ENCODE measurements around the gene NCDN. TPM values are rescaled to one million over a fixed set of nuclear protein-coding genes. Genes with fewer than 3 reads are reported as not detected.

The NCDN gene
- total RNA-seq, 1 donor from 2014 or later: 95.3 TPM

DNA sequence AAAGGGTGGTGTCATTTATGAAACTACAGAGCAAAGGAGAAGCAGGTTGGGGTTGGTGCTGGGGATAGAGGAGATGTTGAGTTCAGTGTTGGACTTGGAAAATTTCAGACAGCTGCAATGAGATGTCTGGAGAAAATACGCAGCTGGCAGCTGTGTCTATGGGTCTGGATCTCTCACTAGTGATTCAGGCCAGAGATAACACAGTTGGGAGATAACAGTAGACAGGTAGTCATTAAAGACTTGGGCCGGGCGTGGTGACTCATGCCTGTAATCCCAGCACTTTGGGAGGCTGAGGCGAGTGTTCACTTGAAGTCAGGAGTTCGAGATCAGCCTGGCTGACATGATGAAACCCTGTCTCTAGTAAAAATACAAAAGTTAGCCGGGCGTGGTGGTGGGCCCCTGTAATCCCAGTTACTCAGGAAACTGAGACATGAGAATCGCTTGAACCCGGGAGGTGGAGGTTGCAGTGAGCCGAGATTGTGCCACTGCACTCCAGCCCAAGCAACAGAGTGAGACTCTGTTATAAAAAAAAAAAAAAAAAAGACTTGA, 13.1 kb downstream of the NCDN start:
- H3K4me3 Mint-ChIP-seq (ENCODE audit: unreplicated experiment): peak overlapping the region; percentile 18
- H3K4me1 Mint-ChIP-seq (ENCODE audit: low read depth, unreplicated experiment): peaks cover 12% of the 10 kb centered on the region
- peaks cover 28% of the 10 kb centered on the region for H3K27me3 Mint-ChIP-seq (ENCODE audit: unreplicated experiment)
- DNase-seq: no peak
- peaks cover 9% of the 10 kb centered on the region for H3K9me3 Mint-ChIP-seq (ENCODE audit: unreplicated experiment)
- H3K36me3 Mint-ChIP-seq (ENCODE audit: unreplicated experiment): peaks cover 5% of the 10 kb centered on the region
- no peak overlapping the region for H3K27ac Mint-ChIP-seq (ENCODE audit: unreplicated experiment)
- TF ChIP-seq, protein P1, sequence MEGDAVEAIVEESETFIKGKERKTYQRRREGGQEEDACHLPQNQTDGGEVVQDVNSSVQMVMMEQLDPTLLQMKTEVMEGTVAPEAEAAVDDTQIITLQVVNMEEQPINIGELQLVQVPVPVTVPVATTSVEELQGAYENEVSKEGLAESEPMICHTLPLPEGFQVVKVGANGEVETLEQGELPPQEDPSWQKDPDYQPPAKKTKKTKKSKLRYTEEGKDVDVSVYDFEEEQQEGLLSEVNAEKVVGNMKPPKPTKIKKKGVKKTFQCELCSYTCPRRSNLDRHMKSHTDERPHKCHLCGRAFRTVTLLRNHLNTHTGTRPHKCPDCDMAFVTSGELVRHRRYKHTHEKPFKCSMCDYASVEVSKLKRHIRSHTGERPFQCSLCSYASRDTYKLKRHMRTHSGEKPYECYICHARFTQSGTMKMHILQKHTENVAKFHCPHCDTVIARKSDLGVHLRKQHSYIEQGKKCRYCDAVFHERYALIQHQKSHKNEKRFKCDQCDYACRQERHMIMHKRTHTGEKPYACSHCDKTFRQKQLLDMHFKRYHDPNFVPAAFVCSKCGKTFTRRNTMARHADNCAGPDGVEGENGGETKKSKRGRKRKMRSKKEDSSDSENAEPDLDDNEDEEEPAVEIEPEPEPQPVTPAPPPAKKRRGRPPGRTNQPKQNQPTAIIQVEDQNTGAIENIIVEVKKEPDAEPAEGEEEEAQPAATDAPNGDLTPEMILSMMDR (IDR thresholded peaks at IDR 0.05; ENCODE audit: partially characterized antibody, unreplicated experiment): no peak

DNA sequence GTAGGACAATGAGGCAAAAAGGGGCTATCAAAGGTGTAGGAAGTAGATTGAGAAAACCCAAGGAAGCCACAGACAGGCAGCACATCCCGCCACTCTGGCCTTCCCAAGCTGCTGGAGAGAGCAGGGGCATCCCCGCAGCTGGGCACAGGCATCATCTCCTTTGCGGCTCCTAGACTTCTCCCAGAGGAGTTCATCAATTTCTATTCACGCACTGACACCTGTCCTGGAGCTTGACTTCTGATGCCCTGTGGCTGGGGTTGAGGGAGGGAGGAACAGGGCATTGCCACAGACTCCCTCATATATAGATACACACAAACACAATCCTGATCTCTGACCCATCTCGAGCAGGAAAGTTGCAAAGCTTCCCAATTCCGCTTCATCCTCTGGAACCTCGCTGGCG, 13.7 kb downstream of the NCDN start:
- peaks cover 29% of the 10 kb centered on the region for H3K27me3 Mint-ChIP-seq (ENCODE audit: unreplicated experiment)
- DNase-seq: no peak
- no peak overlapping the region for H3K4me3 Mint-ChIP-seq (ENCODE audit: unreplicated experiment)
- peaks cover 9% of the 10 kb centered on the region for H3K4me1 Mint-ChIP-seq (ENCODE audit: low read depth, unreplicated experiment)
- peaks cover 10% of the 10 kb centered on the region for H3K9me3 Mint-ChIP-seq (ENCODE audit: unreplicated experiment)
- H3K27ac Mint-ChIP-seq (ENCODE audit: unreplicated experiment): no peak overlapping the region
- peaks cover 5% of the 10 kb centered on the region for H3K36me3 Mint-ChIP-seq (ENCODE audit: unreplicated experiment)
- TF ChIP-seq, protein P1 (IDR thresholded peaks at IDR 0.05; ENCODE audit: partially characterized antibody, unreplicated experiment): no peak

DNA sequence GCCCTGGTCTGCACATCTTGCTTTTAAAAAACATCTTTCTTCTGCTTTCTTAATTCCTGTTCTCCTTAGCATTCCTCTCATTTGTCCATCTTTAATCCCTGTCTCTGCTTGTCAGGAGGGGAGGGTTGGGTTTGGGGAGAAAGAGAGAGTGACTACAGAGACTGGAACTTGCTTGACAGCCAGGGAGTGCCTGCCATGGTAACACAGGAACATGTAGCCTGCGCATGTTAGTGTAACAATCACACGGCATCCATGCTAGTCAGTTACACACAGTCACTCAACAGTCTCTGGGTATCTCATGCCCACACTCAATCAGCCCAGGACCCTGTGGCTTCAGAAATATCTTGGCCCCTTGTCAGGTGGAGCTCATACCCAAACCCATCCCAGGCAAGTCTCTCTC, 14.7 kb downstream of the NCDN start:
- Mint-ChIP-seq H3K27ac (ENCODE audit: unreplicated experiment) (no peak overlapping the region), H3K4me3 (ENCODE audit: unreplicated experiment) (peak overlapping the region; percentile 3), H3K27me3 (ENCODE audit: unreplicated experiment) (peaks cover 25% of the 10 kb centered on the region), H3K9me3 (ENCODE audit: unreplicated experiment) (peaks cover 6% of the 10 kb centered on the region), H3K36me3 (ENCODE audit: unreplicated experiment) (peaks cover 5% of the 10 kb centered on the region), H3K4me1 (ENCODE audit: low read depth, unreplicated experiment) (no peaks in the 10 kb centered on the region)
- TF ChIP-seq, protein P1 (IDR thresholded peaks at IDR 0.05; ENCODE audit: partially characterized antibody, unreplicated experiment): no peak
- no peak for DNase-seq

DNA sequence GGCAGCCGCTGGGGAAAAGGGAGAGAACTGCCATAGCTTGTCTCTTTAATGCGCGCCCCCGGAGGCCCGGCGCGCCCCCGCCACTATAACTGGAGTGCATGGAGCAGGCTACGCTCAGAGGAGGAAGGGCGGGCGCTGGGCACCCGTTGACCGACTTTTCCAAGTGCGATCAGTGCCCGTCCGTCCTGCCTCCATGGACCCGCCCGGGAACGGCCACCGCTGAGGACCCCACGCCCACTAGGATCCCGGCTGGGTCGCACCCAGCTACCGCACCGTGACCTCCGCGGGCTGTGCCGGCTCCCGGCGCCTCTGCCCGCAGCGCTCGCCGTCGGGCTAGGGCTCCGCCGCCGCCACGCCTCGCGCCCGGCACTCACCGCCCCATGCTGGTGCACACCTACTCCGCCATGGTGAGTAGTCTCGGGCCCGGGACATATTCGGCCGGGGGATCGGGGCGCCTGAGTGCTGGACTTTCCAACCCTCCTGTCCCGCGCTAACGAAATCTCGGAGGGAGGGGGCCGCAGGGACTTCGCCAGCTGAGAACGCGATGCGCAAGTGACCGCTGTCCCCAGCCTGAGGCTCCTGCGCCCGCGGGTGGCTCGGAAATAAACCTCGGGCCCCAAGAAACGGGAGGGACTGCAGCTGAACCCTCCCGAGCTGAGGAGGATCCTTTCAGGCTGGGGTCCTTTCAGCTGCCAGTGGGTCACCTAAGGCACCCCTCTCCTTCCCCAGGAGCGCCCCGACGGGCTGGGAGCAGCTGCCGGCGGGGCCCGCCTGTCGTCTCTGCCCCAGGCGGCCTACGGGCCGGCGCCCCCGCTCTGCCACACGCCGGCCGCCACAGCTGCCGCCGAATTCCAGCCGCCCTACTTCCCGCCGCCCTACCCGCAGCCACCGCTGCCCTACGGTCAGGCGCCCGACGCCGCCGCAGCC, 15.9 kb downstream of the NCDN start, which contains the start of gene TFAP2E:
TFAP2E (plus strand) TSS at position 117 of the 927 bp plus-strand sequence; CDS start at position 381, 264 bp downstream.
- peaks cover 33% of the 10 kb centered on the region for H3K27me3 Mint-ChIP-seq (ENCODE audit: unreplicated experiment)

More for the DNA sequence above, 15.9 kb downstream of the NCDN start, which contains the start of gene TFAP2E:
- DNase-seq: peak; percentile 51
- TF ChIP-seq, protein P1 (IDR thresholded peaks at IDR 0.05; ENCODE audit: partially characterized antibody, unreplicated experiment): no peak
- Mint-ChIP-seq H3K27ac (ENCODE audit: unreplicated experiment) (no peak within 1 kb of the TSS), H3K4me3 (ENCODE audit: unreplicated experiment) (peak within 1 kb of the TSS; percentile 52), H3K36me3 (ENCODE audit: unreplicated experiment) (peaks cover 5% of the 10 kb centered on the region), H3K4me1 (ENCODE audit: low read depth, unreplicated experiment) (peaks cover 3% of the 10 kb centered on the region), H3K9me3 (ENCODE audit: unreplicated experiment) (peaks cover 9% of the 10 kb centered on the region)

Measured in glutamatergic neuron (in vitro differentiated cells).